ENCODE results near the gene GABRG3.
"Not testable (repeated sequence)": the region's sequence is repeated elsewhere in the genome, so short reads cannot be mapped to it uniquely, and the experiment has no call there.

The GABRG3 gene

GRCh38 chr15:27191515-27191914 is 220.5 kb downstream of the GABRG3 start:
- DNase-seq, result not testable (repeated sequence)

- DNase-seq, result no peak
Measured at GRCh38 chr15:27196691-27197090, 225.7 kb downstream of the GABRG3 start.

- no peak for DNase-seq
Measured at GRCh38 chr15:27201425-27201824, 230.4 kb downstream of the GABRG3 start.

- DNase-seq, result no peak
Measured at GRCh38 chr15:27210176-27210575, 239.2 kb downstream of the GABRG3 start.

GRCh38 chr15:27214032-27214431 is 243.1 kb downstream of the GABRG3 start:
- no peak for DNase-seq

- DNase-seq, result no peak
Measured at GRCh38 chr15:27214961-27215360, 244.0 kb downstream of the GABRG3 start.

GRCh38 chr15:27218426-27218825 is 247.4 kb downstream of the GABRG3 start:
- DNase-seq, result no peak

GRCh38 chr15:27219636-27220035 is 248.7 kb downstream of the GABRG3 start:
- no peak for DNase-seq

GRCh38 chr15:27220199-27220598 is 249.2 kb downstream of the GABRG3 start:
- DNase-seq, result no peak

- DNase-seq, result no peak
Measured at GRCh38 chr15:27222479-27222878, 251.5 kb downstream of the GABRG3 start.

- no peak for DNase-seq
Measured at GRCh38 chr15:27223179-27223578, 252.2 kb downstream of the GABRG3 start.

GRCh38 chr15:27231811-27232210 is 260.8 kb downstream of the GABRG3 start:
- no peak for DNase-seq

- DNase-seq, result no peak
Measured at GRCh38 chr15:27232876-27233275, 261.9 kb downstream of the GABRG3 start.

- DNase-seq, result no peak
Measured at GRCh38 chr15:27234593-27234992, 263.6 kb downstream of the GABRG3 start.

- DNase-seq, result no peak
Measured at GRCh38 chr15:27235161-27235560, 264.2 kb downstream of the GABRG3 start.

GRCh38 chr15:27235681-27236080 is 264.7 kb downstream of the GABRG3 start:
- no peak for DNase-seq

- DNase-seq, result no peak
Measured at GRCh38 chr15:27237319-27237939, 266.4 kb downstream of the GABRG3 start.

GRCh38 chr15:27238209-27238608 is 267.2 kb downstream of the GABRG3 start:
- DNase-seq, result no peak

- no peak for DNase-seq
Measured at GRCh38 chr15:27238707-27239423, 267.9 kb downstream of the GABRG3 start.

- DNase-seq, result no peak
Measured at GRCh38 chr15:27241943-27242342, 271.0 kb downstream of the GABRG3 start.

- no peak for DNase-seq
Measured at GRCh38 chr15:27244047-27244446, 273.1 kb downstream of the GABRG3 start.

- DNase-seq, result no peak
Measured at GRCh38 chr15:27248251-27248650, 277.3 kb downstream of the GABRG3 start.

GRCh38 chr15:27249046-27249759 is 278.2 kb downstream of the GABRG3 start:
- DNase-seq, result no peak

GRCh38 chr15:27249760-27250109 is 278.8 kb downstream of the GABRG3 start:
- DNase-seq, result no peak
